GM12878 (cell line): ENCODE measurements around the gene MED13L.

Experiments
- CBFB ChIP-seq: IDR thresholded peaks from 2 replicates; pipeline ENCODE4 v1.6.1; 2016; ENCODE audit warnings: antibody characterized with exemption, low read depth
- EGR1 ChIP-seq, 2 experiments: IDR thresholded peaks; 1 replicate in 1 of 2; 2 replicates in 1 of 2; pipeline ENCODE4 v1.6.1; 2011 to 2012; ENCODE audit warnings: low read depth in 2 of 2, low read length in 2 of 2, borderline replicate concordance in 1 of 2, mild to moderate bottlenecking in 1 of 2, moderate library complexity in 1 of 2
- FOXM1 ChIP-seq: IDR thresholded peaks from 2 replicates; pipeline ENCODE4 v1.6.1; 2012; ENCODE audit warnings: low read depth, mild to moderate bottlenecking, inconsistent platforms, low read length, moderate library complexity
- JUND ChIP-seq: IDR thresholded peaks from 2 replicates; pipeline ENCODE4 v1.6.1; 2012; ENCODE audit warnings: low read depth, mild to moderate bottlenecking, low read length, improper control_type of control experiment, moderate library complexity
- POLR2A ChIP-seq: IDR thresholded peaks from 2 replicates; pipeline ENCODE4 v1.6.1; 2011; ENCODE audit warnings: low read depth, mild to moderate bottlenecking, low read length
- SIN3A ChIP-seq: IDR thresholded peaks from 2 replicates; pipeline ENCODE4 v1.6.1; 2012; ENCODE audit warnings: low read depth, low read length, improper control_type of control experiment
- TAF1 ChIP-seq: IDR thresholded peaks from 2 replicates; pipeline ENCODE4 v1.6.1; 2011; ENCODE audit warnings: mild to moderate bottlenecking, low read depth, low read length, borderline replicate concordance
- TARDBP ChIP-seq: IDR thresholded peaks from 2 replicates; pipeline ENCODE4 v1.6.1; 2016; ENCODE audit warnings: borderline replicate concordance
- TF ChIP-seq, protein P1 (sequence below): fragments of 450-650 bp; IDR thresholded peaks from 2 replicates; pipeline ENCODE4 v1.6.1; 2016; ENCODE audit warnings: mild to moderate bottlenecking, moderate library complexity, borderline replicate concordance
- TF ChIP-seq, protein P2 (sequence below), 3 experiments: IDR thresholded peaks in 2 of 3; conservative IDR thresholded peaks in 1 of 3; 2 replicates each; pipeline ENCODE4 v1.5.1; 2011; ENCODE audit warnings: low read depth in 3 of 3, low read length in 3 of 3, mild to moderate bottlenecking in 3 of 3, control low read depth in 2 of 3, moderate library complexity in 2 of 3, inconsistent platforms in 1 of 3, mixed read lengths in 1 of 3; ENCODE audit not compliant: control insufficient read depth in 2 of 3, insufficient read depth in 1 of 3; ENCODE audit errors: extremely low read depth in 1 of 3
- TF ChIP-seq, protein P3 (sequence below): IDR thresholded peaks from 2 replicates; pipeline ENCODE4 v1.6.1; 2012; ENCODE audit warnings: mild to moderate bottlenecking, low read depth, low read length

DNA sequence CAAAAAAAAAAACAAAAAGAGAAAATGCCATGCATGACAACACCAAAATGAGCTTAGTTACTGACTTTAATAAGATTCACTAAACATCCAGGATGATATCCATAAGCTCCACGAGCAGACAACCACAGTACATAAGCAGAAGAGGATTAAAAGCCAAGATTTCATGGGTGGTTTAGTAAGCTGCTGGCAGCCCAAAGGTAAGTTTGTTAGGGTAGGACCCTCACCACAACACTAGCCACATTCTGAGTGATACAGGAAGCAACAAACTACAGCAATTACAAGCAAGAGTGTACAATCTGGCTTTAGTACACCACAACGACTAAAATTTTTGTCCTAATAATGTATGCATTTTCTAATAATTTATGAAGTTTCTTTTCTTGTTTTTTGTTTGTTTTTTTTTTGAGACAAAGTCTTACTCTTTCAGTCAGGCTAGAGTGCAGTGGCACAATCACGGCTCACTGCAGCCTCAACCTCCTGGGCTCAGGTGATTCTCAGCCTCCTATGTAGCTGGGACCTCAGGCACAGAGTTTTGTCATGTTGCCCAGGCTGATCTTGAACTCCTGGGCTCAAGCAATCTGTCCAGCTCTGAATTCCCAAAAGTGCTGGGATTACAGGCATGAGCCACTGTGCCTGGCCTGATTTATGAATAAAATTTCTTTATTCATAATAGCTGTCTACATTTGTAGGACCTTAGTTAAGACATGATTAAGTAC is 221.4 kb downstream of the MED13L start:
- TF ChIP-seq SIN3A (no peak), POLR2A (no peak), TAF1 (no peak), CBFB (no peak), FOXM1 (no peak), JUND (no peak), TARDBP (no peak), EGR1 (IDR thresholded peaks at IDR 0.05; ENCODE audit: borderline replicate concordance in 1 of 2, low read depth in 2 of 2, low read length in 2 of 2) (no peak)
- TF ChIP-seq, protein P1, sequence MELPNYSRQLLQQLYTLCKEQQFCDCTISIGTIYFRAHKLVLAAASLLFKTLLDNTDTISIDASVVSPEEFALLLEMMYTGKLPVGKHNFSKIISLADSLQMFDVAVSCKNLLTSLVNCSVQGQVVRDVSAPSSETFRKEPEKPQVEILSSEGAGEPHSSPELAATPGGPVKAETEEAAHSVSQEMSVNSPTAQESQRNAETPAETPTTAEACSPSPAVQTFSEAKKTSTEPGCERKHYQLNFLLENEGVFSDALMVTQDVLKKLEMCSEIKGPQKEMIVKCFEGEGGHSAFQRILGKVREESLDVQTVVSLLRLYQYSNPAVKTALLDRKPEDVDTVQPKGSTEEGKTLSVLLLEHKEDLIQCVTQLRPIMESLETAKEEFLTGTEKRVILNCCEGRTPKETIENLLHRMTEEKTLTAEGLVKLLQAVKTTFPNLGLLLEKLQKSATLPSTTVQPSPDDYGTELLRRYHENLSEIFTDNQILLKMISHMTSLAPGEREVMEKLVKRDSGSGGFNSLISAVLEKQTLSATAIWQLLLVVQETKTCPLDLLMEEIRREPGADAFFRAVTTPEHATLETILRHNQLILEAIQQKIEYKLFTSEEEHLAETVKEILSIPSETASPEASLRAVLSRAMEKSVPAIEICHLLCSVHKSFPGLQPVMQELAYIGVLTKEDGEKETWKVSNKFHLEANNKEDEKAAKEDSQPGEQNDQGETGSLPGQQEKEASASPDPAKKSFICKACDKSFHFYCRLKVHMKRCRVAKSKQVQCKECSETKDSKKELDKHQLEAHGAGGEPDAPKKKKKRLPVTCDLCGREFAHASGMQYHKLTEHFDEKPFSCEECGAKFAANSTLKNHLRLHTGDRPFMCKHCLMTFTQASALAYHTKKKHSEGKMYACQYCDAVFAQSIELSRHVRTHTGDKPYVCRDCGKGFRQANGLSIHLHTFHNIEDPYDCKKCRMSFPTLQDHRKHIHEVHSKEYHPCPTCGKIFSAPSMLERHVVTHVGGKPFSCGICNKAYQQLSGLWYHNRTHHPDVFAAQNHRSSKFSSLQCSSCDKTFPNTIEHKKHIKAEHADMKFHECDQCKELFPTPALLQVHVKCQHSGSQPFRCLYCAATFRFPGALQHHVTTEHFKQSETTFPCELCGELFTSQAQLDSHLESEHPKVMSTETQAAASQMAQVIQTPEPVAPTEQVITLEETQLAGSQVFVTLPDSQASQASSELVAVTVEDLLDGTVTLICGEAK: no peak
- TF ChIP-seq, protein P2, sequence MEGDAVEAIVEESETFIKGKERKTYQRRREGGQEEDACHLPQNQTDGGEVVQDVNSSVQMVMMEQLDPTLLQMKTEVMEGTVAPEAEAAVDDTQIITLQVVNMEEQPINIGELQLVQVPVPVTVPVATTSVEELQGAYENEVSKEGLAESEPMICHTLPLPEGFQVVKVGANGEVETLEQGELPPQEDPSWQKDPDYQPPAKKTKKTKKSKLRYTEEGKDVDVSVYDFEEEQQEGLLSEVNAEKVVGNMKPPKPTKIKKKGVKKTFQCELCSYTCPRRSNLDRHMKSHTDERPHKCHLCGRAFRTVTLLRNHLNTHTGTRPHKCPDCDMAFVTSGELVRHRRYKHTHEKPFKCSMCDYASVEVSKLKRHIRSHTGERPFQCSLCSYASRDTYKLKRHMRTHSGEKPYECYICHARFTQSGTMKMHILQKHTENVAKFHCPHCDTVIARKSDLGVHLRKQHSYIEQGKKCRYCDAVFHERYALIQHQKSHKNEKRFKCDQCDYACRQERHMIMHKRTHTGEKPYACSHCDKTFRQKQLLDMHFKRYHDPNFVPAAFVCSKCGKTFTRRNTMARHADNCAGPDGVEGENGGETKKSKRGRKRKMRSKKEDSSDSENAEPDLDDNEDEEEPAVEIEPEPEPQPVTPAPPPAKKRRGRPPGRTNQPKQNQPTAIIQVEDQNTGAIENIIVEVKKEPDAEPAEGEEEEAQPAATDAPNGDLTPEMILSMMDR (IDR thresholded peaks at IDR 0.05 in 2 of 3, conservative IDR thresholded peaks at IDR 0.05 in 1 of 3; ENCODE audit: control insufficient read depth in 2 of 3, extremely low read depth in 1 of 3, insufficient read depth in 1 of 3, low read depth in 3 of 3, low read length in 3 of 3): no peak
- TF ChIP-seq, protein P3, sequence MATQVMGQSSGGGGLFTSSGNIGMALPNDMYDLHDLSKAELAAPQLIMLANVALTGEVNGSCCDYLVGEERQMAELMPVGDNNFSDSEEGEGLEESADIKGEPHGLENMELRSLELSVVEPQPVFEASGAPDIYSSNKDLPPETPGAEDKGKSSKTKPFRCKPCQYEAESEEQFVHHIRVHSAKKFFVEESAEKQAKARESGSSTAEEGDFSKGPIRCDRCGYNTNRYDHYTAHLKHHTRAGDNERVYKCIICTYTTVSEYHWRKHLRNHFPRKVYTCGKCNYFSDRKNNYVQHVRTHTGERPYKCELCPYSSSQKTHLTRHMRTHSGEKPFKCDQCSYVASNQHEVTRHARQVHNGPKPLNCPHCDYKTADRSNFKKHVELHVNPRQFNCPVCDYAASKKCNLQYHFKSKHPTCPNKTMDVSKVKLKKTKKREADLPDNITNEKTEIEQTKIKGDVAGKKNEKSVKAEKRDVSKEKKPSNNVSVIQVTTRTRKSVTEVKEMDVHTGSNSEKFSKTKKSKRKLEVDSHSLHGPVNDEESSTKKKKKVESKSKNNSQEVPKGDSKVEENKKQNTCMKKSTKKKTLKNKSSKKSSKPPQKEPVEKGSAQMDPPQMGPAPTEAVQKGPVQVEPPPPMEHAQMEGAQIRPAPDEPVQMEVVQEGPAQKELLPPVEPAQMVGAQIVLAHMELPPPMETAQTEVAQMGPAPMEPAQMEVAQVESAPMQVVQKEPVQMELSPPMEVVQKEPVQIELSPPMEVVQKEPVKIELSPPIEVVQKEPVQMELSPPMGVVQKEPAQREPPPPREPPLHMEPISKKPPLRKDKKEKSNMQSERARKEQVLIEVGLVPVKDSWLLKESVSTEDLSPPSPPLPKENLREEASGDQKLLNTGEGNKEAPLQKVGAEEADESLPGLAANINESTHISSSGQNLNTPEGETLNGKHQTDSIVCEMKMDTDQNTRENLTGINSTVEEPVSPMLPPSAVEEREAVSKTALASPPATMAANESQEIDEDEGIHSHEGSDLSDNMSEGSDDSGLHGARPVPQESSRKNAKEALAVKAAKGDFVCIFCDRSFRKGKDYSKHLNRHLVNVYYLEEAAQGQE: no peak
